Spleen (tissue), 11 donors: ENCODE measurements around the gene PRKG1. TPM values are rescaled to one million over a fixed set of nuclear protein-coding genes. Genes with fewer than 3 reads are reported as not detected.
A peak's percentile ranks its signal among the peaks of the same experiment; 100 is the strongest.

Experiments
- DNase-seq: peaks from one replicate; pipeline ENCODE4 v3.0.0-alpha.2; 2020
- H3K27ac ChIP-seq, 8 donors: fragments of 200-600 bp; sonication (generic) in 7 of 8; 1 replicate in 4 of 8; 2 replicates in 4 of 8; pipeline versions ENCODE4 v1.5.0 to v1.8.0; 2016 to 2021; ENCODE audit warnings: inconsistent platforms in 4 of 8, mild to moderate bottlenecking in 4 of 8, moderate library complexity in 1 of 8
- H3K27me3 ChIP-seq, 7 donors: fragments of 200-600 bp; sonication (generic) in 6 of 7; replicated peaks in 1 of 7; 1 replicate in 4 of 7; 2 replicates in 3 of 7; pipeline versions ENCODE4 v1.5.0 to v1.8.0; 2016 to 2021; ENCODE audit warnings: inconsistent platforms in 3 of 7, mild to moderate bottlenecking in 1 of 7
- H3K36me3 ChIP-seq, 6 donors: fragments of 200-600 bp; sonication (generic) in 5 of 6; 1 replicate in 4 of 6; 2 replicates in 2 of 6; pipeline versions ENCODE4 v1.5.0 to v1.8.0; 2016 to 2021; ENCODE audit warnings: inconsistent platforms in 2 of 6
- H3K4me1 ChIP-seq, 6 donors: fragments of 200-600 bp; sonication (generic) in 5 of 6; 1 replicate in 3 of 6; 2 replicates in 3 of 6; pipeline versions ENCODE4 v1.5.0 to v1.8.0; 2016 to 2021; ENCODE audit warnings: inconsistent platforms in 3 of 6
- H3K4me3 ChIP-seq, 8 donors: fragments of 200-600 bp; sonication (generic) in 7 of 8; 1 replicate in 4 of 8; 2 replicates in 4 of 8; pipeline versions ENCODE4 v1.5.0 to v1.8.0; 2016 to 2021; ENCODE audit warnings: inconsistent platforms in 4 of 8, mild to moderate bottlenecking in 4 of 8, moderate library complexity in 2 of 8
- H3K9me3 ChIP-seq, 8 donors: fragments of 200-600 bp; sonication (generic) in 7 of 8; 1 replicate in 4 of 8; 2 replicates in 4 of 8; pipeline versions ENCODE4 v1.5.0 to v1.8.0; 2016 to 2021; ENCODE audit warnings: inconsistent platforms in 4 of 8
- CTCF ChIP-seq, 11 experiments: fragments of 200-600 bp in 7 of 11; fragments of 450-650 bp in 4 of 11; sonication (generic) in 4 of 11; IDR thresholded peaks in 8 of 11; conservative IDR thresholded peaks in 3 of 11; 1 replicate in 7 of 11; 2 replicates in 4 of 11; pipeline versions ENCODE4 v1.4.0 to v1.8.0; 2016 to 2021; ENCODE audit warnings: antibody characterized with exemption in 11 of 11, inconsistent platforms in 4 of 11, mild to moderate bottlenecking in 1 of 11
- POLR2A ChIP-seq, 3 donors: fragments of 450-650 bp; IDR thresholded peaks; one replicate each; pipeline ENCODE4 v1.5.1; 2017; ENCODE audit warnings: antibody characterized with exemption in 3 of 3, mild to moderate bottlenecking in 1 of 3
- POLR2AphosphoS5 ChIP-seq, 3 donors: sonication (generic); formaldehyde crosslinking; IDR thresholded peaks; one replicate each; pipeline ENCODE4 v1.5.1; 2017; ENCODE audit warnings: antibody characterized with exemption in 3 of 3
- WGBS, 5 donors: extraction: QIAGEN DNeasy Blood & Tissue Kit in 3 of 5; methylation state at CpG; one replicate each; pipeline versions ENCODE4 v1.1.5 to v1.1.7; 2013 to 2018; 5-methylcytosine and 5-hydroxymethylcytosine counted together
- intact Hi-C: fragments of 100-400 bp; cut with DNase I; formaldehyde crosslinking; loops from one replicate; pipeline ENCODE4 v1.15.0; 2023; ENCODE audit warnings: low total_unique reads
- polyA plus RNA-seq, 3 donors: library from polyadenylated mRNA; stranded (reverse); fragments of 200-250 nt; gene quantifications; one replicate each; pipeline ENCODE4 v1.2.1, GENCODE V29; 2013
- total RNA-seq, 7 donors: library from RNA; depleted of rRNA in 3 of 7; stranded (reverse); fragments of >200 nt in 3 of 7; fragmentation: NEBNext Ultra II Directional in 4 of 7; extraction: Animal tissue kit (Norgen Biotek cat#: 25700) in 4 of 7; gene quantifications; one replicate each; pipeline versions ENCODE4 v1.1.0 to v1.2.1, GENCODE V29; 2016 to 2021
- donor health status: healthy with polysubstance abuse.
- donor health status: DM: no; HTN: no; CAD: no; lungs with moderate emphysema.
- donor health status: DM: no; HTN: no; CAD: no.
- donor health status: Bipolar disorder and iron deficiency.
- donor health status: healthy.
- donor health status: DM: no; HTN: no; CAD: no.
- donor health status: DM: yes; HTN: yes; CAD: no.

Gene PRKG1
- total and polyA plus RNA-seq, 10 donors, result 0.65 to 10.5 (median 7.2) TPM

- TF ChIP-seq POLR2A (IDR thresholded peaks at IDR 0.05), result no peak
- DNase-seq, result peak; percentile 68
- H3K27me3 ChIP-seq, result no peaks in the 10 kb centered on the region
- H3K36me3 ChIP-seq, result no peaks in the 10 kb centered on the region
- no peaks in the 10 kb centered on the region for H3K9me3 ChIP-seq
- intact Hi-C loops, result no loop called here
- WGBS, 5 donors, result 60 to 89% (median 82%) methylated on average over 3 to 9 of the region's 9 CpGs
- H3K4me3 ChIP-seq, result no peak overlapping the region
- no peak overlapping the region for H3K27ac ChIP-seq
- H3K4me1 ChIP-seq, result no peaks in the 10 kb centered on the region
Observed at GRCh38 chr10:52064084-52064845, 990.0 kb downstream of the PRKG1 start.

DNA sequence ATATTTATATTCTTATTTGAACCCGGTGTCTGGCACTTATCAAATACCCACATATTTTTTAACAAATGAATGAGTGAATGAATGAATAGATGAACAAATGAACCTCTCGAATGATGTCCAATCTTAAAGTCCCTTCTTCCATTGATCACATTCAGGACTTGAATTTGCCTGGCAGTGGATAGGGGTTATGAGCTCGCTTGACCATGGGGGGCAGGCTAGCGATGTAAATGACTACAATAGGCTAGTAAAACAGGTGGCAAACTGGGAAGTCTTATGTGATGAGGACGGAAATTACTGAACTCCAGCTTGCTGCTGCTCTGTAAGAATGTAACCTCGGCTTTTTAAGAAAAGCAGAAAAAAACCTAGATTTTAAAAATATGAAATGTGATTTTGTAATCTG lies 992.1 kb downstream of the PRKG1 start:
- 70 to 85% (median 82%) methylated on average over 6 of the region's 6 CpGs for WGBS, 5 donors
- Histone ChIP-seq H3K27ac (no peak overlapping the region), H3K9me3 (no peaks in the 10 kb centered on the region), H3K4me3 (no peak overlapping the region), H3K36me3 (no peaks in the 10 kb centered on the region), H3K4me1 (no peaks in the 10 kb centered on the region), H3K27me3 (no peaks in the 10 kb centered on the region)
- no peak for DNase-seq
- TF ChIP-seq POLR2AphosphoS5 (IDR thresholded peaks at IDR 0.05) (no peak), CTCF (IDR thresholded peaks at IDR 0.05 in 8 of 11, conservative IDR thresholded peaks at IDR 0.05 in 3 of 11) (no peak), POLR2A (IDR thresholded peaks at IDR 0.05) (no peak)
- intact Hi-C loops, result no loop called here

GRCh38 chr10:52068485-52068884 lies 994.2 kb downstream of the PRKG1 start:
- 56 to 91% (median 82%) methylated on average over 1 of the region's 1 CpG for WGBS, 5 donors
- no peak overlapping the region for H3K4me3 ChIP-seq
- intact Hi-C loops, result no loop called here

DNA sequence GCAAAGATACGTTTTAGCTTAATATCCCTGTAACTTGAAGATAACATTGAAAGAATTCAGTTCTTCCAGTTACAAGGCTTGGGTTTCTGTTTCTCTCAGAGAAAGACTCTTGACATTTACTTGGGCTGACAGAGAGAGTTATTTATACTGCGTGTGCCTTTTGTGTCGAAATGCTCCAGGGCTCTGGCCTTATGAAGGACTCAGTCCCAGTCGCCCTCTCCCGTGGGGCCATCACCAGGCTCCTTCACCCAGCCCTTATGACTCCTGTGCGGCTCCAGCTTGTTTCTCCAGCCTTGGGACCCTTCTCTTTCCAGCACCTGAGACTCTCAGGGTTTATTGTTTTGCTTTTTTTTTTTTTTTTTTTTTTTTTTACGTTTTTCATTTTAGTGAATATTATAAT lies 997.5 kb downstream of the PRKG1 start:
- H3K27ac ChIP-seq, result no peak overlapping the region
- intact Hi-C loops, result no loop called here
- no peaks in the 10 kb centered on the region for H3K27me3 ChIP-seq
- H3K4me3 ChIP-seq, result no peak overlapping the region
- no peaks in the 10 kb centered on the region for H3K9me3 ChIP-seq
- no peak for DNase-seq
- 84 to 93% (median 87%) methylated on average over 7 of the region's 7 CpGs for WGBS, 5 donors
- no peaks in the 10 kb centered on the region for H3K4me1 ChIP-seq
- TF ChIP-seq CTCF (IDR thresholded peaks at IDR 0.05 in 8 of 11, conservative IDR thresholded peaks at IDR 0.05 in 3 of 11) (no peak), POLR2A (IDR thresholded peaks at IDR 0.05) (no peak), POLR2AphosphoS5 (IDR thresholded peaks at IDR 0.05) (no peak)
- H3K36me3 ChIP-seq, result no peaks in the 10 kb centered on the region

More at GRCh38 chr10:52068485-52068884, 994.2 kb downstream of the PRKG1 start:
- DNase-seq, result no peak
- Histone ChIP-seq H3K27ac (no peak overlapping the region), H3K27me3 (no peaks in the 10 kb centered on the region), H3K4me1 (no peaks in the 10 kb centered on the region), H3K9me3 (no peaks in the 10 kb centered on the region), H3K36me3 (no peaks in the 10 kb centered on the region)
- no peak for TF ChIP-seq POLR2A (IDR thresholded peaks at IDR 0.05)
- no peak for TF ChIP-seq POLR2AphosphoS5 (IDR thresholded peaks at IDR 0.05)
- TF ChIP-seq CTCF (IDR thresholded peaks at IDR 0.05 in 8 of 11, conservative IDR thresholded peaks at IDR 0.05 in 3 of 11), result no peak
